Thyroid gland (tissue), 4 donors: ENCODE results near the gene EGFR. TPM values are rescaled to one million over a fixed set of nuclear protein-coding genes. Genes with fewer than 3 reads are reported as not detected.
A peak's percentile ranks its signal among the peaks of the same experiment; 100 is the strongest.

Experiments used
- DNase-seq, 2 donors: peaks; one replicate each; pipeline ENCODE4 v3.0.0-alpha.2; 2019
- H3K27ac ChIP-seq, 3 donors: fragments of 200-600 bp; sonication (generic); 1 replicate in 2 of 3; 2 replicates in 1 of 3; pipeline ENCODE4 v1.5.1; 2016 to 2019; ENCODE audit warnings: mild to moderate bottlenecking in 1 of 3, moderate library complexity in 1 of 3
- H3K27me3 ChIP-seq: fragments of 200-600 bp; sonication (generic); one replicate; pipeline ENCODE4 v1.5.1; 2019
- H3K36me3 ChIP-seq, 2 donors: fragments of 200-600 bp; sonication (generic); one replicate each; pipeline ENCODE4 v1.5.1; 2016 to 2019
- H3K4me1 ChIP-seq, 2 donors: fragments of 200-600 bp; sonication (generic); one replicate each; pipeline ENCODE4 v1.5.1; 2017 to 2019
- H3K4me3 ChIP-seq, 3 donors: fragments of 200-600 bp; sonication (generic); replicated peaks in 1 of 3; 1 replicate in 2 of 3; 2 replicates in 1 of 3; pipeline ENCODE4 v1.5.1; 2016; ENCODE audit warnings: mild to moderate bottlenecking in 1 of 3
- H3K9me3 ChIP-seq: fragments of 200-600 bp; sonication (generic); one replicate; pipeline ENCODE4 v1.5.1; 2017
- POLR2A ChIP-seq, 2 donors: fragments of 450-650 bp; IDR thresholded peaks; one replicate each; pipeline ENCODE4 v1.6.1; 2017; ENCODE audit warnings: antibody characterized with exemption in 2 of 2, mild to moderate bottlenecking in 2 of 2, moderate library complexity in 1 of 2
- WGBS, 2 donors: methylation state at CpG; one replicate each; pipeline ENCODE4 v1.1.5; 2017; 5-methylcytosine and 5-hydroxymethylcytosine counted together
- intact Hi-C: fragments of 100-400 bp; cut with DNase I; formaldehyde crosslinking; loops from one replicate; pipeline ENCODE4 v1.15.1; 2023
- total RNA-seq, 4 donors: library from RNA; depleted of rRNA; stranded (reverse); fragments of >200 nt; gene quantifications; one replicate each; pipeline ENCODE4 v1.2.3, GENCODE V29; 2016
- TF ChIP-seq, protein P1 (sequence below), 6 experiments: fragments of 200-600 bp in 3 of 6; fragments of 450-650 bp in 3 of 6; sonication (generic) in 3 of 6; IDR thresholded peaks; one replicate each; pipeline ENCODE4 v1.5.1; 2016 to 2019; ENCODE audit warnings: antibody characterized with exemption in 6 of 6, mild to moderate bottlenecking in 2 of 6, inconsistent platforms in 1 of 6, moderate library complexity in 1 of 6

The EGFR gene
- 10 to 100 TPM; 57.5 to 96.2 (median 84.7) TPM for total RNA-seq

DNA sequence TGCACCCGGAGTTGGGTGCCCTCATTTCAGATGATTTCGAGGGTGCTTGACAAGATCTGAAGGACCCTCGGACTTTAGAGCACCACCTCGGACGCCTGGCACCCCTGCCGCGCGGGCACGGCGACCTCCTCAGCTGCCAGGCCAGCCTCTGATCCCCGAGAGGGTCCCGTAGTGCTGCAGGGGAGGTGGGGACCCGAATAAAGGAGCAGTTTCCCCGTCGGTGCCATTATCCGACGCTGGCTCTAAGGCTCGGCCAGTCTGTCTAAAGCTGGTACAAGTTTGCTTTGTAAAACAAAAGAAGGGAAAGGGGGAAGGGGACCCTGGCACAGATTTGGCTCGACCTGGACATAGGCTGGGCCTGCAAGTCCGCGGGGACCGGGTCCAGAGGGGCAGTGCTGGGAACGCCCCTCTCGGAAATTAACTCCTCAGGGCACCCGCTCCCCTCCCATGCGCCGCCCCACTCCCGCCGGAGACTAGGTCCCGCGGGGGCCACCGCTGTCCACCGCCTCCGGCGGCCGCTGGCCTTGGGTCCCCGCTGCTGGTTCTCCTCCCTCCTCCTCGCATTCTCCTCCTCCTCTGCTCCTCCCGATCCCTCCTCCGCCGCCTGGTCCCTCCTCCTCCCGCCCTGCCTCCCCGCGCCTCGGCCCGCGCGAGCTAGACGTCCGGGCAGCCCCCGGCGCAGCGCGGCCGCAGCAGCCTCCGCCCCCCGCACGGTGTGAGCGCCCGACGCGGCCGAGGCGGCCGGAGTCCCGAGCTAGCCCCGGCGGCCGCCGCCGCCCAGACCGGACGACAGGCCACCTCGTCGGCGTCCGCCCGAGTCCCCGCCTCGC lies at the start of gene EGFR:
TSS of gene EGFR (plus strand) at position 657 of the 830 bp plus-strand sequence. CDS start 261 bp downstream, outside the sequence.
- Histone ChIP-seq H3K36me3 (no peaks in the 10 kb centered on the region), H3K4me3 (peak within 1 kb of the TSS; percentile 57 to 89 (median 71)), H3K27me3 (no peaks in the 10 kb centered on the region), H3K4me1 (peaks cover 36 to 39% of the 10 kb centered on the region in 2 donors), H3K27ac (peak within 1 kb of the TSS; percentile 91 to 97 (median 96)), H3K9me3 (no peaks in the 10 kb centered on the region)
- peak; percentile 90 to 93 for DNase-seq
- intact Hi-C loops: no loop called here
- 2 to 3% methylated on average over 40 to 48 of the region's 80 CpGs for WGBS, 2 donors
- TF ChIP-seq, protein P1, sequence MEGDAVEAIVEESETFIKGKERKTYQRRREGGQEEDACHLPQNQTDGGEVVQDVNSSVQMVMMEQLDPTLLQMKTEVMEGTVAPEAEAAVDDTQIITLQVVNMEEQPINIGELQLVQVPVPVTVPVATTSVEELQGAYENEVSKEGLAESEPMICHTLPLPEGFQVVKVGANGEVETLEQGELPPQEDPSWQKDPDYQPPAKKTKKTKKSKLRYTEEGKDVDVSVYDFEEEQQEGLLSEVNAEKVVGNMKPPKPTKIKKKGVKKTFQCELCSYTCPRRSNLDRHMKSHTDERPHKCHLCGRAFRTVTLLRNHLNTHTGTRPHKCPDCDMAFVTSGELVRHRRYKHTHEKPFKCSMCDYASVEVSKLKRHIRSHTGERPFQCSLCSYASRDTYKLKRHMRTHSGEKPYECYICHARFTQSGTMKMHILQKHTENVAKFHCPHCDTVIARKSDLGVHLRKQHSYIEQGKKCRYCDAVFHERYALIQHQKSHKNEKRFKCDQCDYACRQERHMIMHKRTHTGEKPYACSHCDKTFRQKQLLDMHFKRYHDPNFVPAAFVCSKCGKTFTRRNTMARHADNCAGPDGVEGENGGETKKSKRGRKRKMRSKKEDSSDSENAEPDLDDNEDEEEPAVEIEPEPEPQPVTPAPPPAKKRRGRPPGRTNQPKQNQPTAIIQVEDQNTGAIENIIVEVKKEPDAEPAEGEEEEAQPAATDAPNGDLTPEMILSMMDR (IDR thresholded peaks at IDR 0.05): no peak
- peak; percentile 85 to 96 for TF ChIP-seq POLR2A (IDR thresholded peaks at IDR 0.05)

DNA sequence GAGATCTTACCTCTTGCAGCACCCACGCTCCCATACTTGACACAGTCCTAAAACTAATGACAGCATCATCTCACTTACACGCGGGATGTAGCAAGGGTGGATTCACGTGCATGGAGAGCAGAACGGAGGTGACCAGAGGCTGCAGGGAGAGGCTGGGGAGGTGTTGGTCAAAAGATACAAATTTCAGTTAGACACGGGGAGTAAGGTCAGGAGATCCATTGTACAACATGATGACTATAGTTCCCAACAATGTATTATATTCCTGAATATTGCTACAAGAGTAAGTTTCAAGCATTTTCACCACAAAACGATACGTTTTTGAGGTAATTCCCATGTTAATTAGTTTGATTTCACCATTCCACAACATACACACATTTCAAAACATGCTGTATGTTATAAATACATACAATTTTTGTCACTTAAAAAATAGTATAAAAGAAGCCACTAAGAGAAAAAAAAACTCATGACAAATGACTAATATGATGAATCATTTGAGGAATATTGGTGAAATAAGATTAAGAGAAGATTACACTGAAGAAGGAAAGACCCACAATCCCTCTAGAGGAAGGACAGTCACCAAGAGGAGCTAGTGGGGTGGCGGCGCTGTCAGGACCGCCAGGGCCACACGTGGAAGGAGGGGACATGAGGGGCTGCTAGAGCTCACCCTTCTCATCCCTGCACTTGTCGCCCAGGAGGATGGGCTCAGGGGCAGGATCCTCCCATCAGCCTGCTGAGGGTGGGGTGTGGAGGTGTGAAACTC lies 49.4 kb upstream of the EGFR start:
- Histone ChIP-seq H3K4me1 (peaks cover 5 to 7% of the 10 kb centered on the region in 2 donors), H3K36me3 (no peaks in the 10 kb centered on the region), H3K27me3 (no peaks in the 10 kb centered on the region), H3K4me3 (no peak overlapping the region), H3K27ac (no peak overlapping the region), H3K9me3 (no peaks in the 10 kb centered on the region)
- intact Hi-C loops: no loop called here
- no peak for DNase-seq
- 91 to 92% methylated on average over 13 of the region's 13 CpGs for WGBS, 2 donors
- TF ChIP-seq POLR2A (IDR thresholded peaks at IDR 0.05): no peak
- TF ChIP-seq, protein P1 (IDR thresholded peaks at IDR 0.05): no peak

DNA sequence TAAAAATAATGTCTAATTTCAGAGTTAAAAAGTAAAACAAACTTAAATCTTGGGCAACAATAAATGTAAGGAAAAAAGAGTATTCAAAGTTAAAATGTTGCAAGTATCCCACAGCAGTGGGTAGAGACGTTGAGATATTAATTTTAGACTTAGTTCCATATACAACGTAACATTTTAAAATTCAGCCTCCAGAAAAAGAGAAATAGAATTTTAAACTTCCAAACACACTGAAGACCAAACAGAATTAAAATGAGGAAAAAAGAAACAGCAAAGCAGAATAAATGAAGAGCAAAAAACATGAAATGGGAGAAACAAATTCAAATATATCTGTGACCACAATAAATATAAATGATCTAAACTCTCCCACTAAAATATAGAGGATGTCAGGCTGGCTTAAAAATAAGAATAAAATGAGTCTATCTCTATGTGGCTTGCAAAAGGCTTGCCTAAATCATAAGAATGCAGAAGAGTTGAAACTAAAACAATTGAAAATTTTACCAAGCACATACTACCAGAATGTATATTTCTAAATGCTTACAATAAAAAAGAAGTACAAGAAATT lies 46.0 kb upstream of the EGFR start:
- WGBS, 2 donors: 76 to 77% methylated on average over 2 of the region's 2 CpGs
- no peak overlapping the region for H3K4me3 ChIP-seq
- peaks cover 2 to 4% of the 10 kb centered on the region in 2 donors for H3K4me1 ChIP-seq
- H3K27me3 ChIP-seq: no peaks in the 10 kb centered on the region
- intact Hi-C loops: no loop called here
- no peak for DNase-seq
- no peak overlapping the region for H3K27ac ChIP-seq
- H3K9me3 ChIP-seq: no peaks in the 10 kb centered on the region
- no peaks in the 10 kb centered on the region for H3K36me3 ChIP-seq
- TF ChIP-seq POLR2A (IDR thresholded peaks at IDR 0.05): no peak
- TF ChIP-seq, protein P1 (IDR thresholded peaks at IDR 0.05): no peak

DNA sequence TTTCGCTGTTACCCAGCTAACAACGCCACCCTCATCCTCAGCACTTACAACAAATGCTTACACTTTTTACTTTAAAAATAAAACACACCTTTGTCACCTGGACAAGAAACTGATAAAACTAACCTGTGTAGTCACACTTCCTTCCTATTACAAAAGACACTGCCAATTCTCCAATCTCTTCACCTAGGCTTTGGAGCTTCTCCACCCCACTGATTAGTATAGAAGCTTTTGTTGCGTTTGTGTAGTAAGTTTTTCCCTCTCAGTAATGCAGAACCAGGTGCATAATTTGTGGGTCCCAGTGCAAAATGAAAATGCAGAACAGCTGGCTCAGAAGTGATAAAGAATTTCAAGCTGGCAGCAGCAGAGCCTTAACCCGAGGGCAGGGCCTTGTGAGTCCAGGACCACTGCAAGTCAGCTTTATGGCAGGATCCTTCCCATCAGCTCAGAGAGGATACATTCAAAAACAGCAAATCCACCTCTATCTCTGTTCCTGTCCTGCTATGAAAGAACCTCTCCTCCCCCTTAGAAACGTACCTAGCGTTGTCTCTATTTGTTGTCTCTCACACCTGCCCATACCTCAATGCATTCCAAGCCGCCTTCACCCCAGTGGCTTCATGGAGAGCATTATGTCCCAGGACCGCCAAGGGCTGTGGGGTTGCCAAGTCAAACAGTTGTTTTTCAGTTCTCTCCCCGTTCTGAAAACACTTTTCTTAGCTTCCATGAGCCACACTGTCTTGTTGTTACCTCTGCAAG lies 40.3 kb upstream of the EGFR start:
- H3K4me3 ChIP-seq: no peak overlapping the region
- no peak overlapping the region for H3K27ac ChIP-seq
- 82 to 85% methylated on average over 9 of the region's 9 CpGs for WGBS, 2 donors
- no peak for TF ChIP-seq POLR2A (IDR thresholded peaks at IDR 0.05)
- H3K36me3 ChIP-seq: no peaks in the 10 kb centered on the region
- intact Hi-C loops: no loop called here
- H3K4me1 ChIP-seq: no peaks in the 10 kb centered on the region
- no peak for DNase-seq
- H3K9me3 ChIP-seq: no peaks in the 10 kb centered on the region
- no peaks in the 10 kb centered on the region for H3K27me3 ChIP-seq

DNA sequence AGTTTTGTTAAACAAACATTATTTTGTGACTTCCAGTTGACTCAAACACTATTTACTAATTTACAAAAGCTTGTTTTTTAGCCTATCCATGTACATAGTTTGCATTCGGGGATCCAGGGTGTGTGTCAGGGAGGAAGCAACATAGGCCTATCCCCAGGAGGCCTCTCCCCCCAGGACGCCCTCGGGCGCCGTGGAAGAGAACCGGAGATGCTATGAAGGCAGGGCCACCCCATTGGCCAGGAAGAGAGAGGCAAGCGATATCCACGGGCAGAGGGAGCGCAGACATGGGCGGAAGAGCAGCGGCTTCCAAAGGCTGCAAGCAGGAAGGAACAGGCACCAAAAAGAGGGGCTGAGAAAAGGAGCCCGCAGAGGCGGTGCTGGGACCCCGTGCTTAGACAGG lies 38.3 kb upstream of the EGFR start:
- Histone ChIP-seq H3K9me3 (no peaks in the 10 kb centered on the region), H3K27ac (no peak overlapping the region), H3K4me1 (no peaks in the 10 kb centered on the region), H3K36me3 (no peaks in the 10 kb centered on the region), H3K27me3 (no peaks in the 10 kb centered on the region), H3K4me3 (no peak overlapping the region)
- no peak for TF ChIP-seq POLR2A (IDR thresholded peaks at IDR 0.05)
- TF ChIP-seq, protein P1 (IDR thresholded peaks at IDR 0.05): no peak
- intact Hi-C loops: no loop called here
- WGBS, 2 donors: 93 to 94% methylated on average over 14 of the region's 14 CpGs
- no peak for DNase-seq
